Measurements from ENCODE around the gene JAKMIP3.
"Not testable (repeated sequence)": the region's sequence is repeated elsewhere in the genome, so short reads cannot be mapped to it uniquely, and the experiment has no call there.

JAKMIP3 gene

DNA sequence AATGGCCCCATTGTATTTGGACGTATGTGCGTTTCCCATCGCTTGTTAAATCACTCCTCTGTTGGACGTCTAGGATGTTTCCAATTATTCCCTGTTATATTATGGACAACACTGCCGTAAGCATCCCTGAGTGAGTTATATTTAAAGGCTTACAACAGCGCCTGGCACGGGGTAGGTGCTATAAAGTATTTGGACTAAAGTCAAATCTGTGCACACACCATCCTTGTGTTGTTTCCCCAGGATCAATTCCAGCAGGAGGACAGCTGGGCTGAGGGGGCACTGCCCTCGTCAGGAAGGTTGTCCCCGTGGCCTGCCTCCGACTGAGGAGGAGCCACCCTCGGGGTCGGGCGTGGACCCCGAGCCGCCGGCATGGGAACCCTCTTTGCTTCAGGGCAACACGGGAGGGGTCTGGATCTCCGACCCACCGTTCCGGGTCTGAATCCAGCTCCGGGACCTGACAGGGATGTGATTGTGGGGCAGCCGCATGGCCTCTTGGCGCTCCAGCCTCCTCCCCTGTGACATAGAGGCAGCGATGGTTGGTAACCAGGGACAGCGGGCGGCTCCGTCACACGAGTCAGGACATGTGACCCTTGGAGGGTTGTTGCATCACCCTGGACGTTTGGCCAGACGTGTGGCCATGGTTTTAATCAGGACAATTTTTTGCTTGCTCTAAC lies 1.5 kb upstream of the JAKMIP3 start:
- DNase-seq (ENCODE audit: low read depth in 1 of 2, low spot score in 1 of 2): no peak

GRCh38 chr10:132064771-132065437 lies 842 bp upstream of the JAKMIP3 start:
- DNase-seq (ENCODE audit: low read depth in 1 of 2, low spot score in 1 of 2): no peak

DNA sequence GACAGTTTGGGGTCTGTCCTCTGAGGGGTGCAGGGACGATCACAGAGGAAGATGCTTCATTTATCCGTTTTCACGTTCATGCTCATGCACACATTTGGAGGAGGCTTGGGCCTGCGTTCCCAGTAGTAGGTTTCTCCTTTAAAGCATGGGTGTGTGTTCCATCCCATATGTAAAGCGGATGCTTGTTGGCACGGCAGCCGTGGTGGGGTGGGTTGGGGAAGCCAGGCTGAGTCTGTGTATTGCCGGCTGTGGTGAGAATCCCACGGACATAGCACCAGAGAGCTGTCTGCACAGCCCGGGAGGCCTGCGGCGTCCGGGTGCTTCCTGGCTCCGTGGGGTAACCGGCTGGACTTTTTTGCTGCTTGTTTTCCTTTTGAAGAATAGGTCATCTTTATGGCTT lies 440 bp downstream of the JAKMIP3 start:
- no peak for DNase-seq (ENCODE audit: low read depth in 1 of 2, low spot score in 1 of 2)

DNA sequence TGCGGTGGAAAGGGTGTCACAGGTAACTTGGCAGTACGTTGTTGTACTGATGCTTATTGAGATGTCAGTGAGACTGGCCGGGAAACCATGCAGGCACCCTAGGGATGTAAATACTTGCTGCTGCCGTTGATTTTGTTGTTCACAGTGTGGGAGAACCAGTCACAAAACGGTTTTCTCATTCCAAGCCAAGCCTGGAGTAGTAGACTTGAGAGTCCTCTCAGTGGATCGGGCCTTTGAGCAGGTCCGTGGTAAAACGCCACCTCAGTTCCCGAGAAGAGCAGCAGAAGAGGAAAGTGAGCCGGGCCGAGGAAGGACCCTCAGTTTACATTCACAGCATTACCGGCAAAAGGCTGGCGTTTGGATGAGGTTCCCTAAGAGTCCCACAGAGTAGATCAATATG lies 1.1 kb downstream of the JAKMIP3 start:
- no peak for DNase-seq (ENCODE audit: low read depth in 1 of 2, low spot score in 1 of 2)

- no peak for DNase-seq (ENCODE audit: low read depth in 1 of 2, low spot score in 1 of 2)
Observed at GRCh38 chr10:132068431-132069121, 2.8 kb downstream of the JAKMIP3 start.

- no peak for DNase-seq (ENCODE audit: low read depth in 1 of 2, low spot score in 1 of 2)
Observed at GRCh38 chr10:132069122-132069848, 3.5 kb downstream of the JAKMIP3 start.

- DNase-seq (ENCODE audit: low read depth in 1 of 2, low spot score in 1 of 2): no peak
Observed at GRCh38 chr10:132069849-132070182, 4.1 kb downstream of the JAKMIP3 start.

- DNase-seq (ENCODE audit: low read depth in 1 of 2, low spot score in 1 of 2): no peak
Observed at GRCh38 chr10:132070724-132071123, 5.0 kb downstream of the JAKMIP3 start.

DNA sequence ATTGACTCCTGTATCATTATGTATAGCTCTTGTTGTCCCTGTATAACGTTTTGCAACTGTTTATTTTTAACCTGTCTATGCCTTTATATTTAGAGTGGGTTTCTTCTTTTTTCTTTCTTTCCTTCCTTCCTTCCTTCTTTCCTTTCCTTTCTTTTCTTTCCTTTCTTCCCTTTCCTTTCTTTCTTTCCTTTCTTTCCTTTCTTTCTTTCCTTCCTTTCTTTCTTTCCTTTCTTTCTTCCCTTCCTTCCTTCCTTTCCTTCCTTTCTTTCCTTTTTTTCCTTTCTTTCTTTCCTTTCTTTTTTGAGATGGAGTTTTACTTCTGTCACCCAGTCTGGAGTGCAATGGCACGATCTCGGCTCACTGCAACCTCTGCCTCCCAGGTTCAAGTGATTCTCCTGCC lies 5.9 kb downstream of the JAKMIP3 start:
- DNase-seq (ENCODE audit: low read depth in 1 of 2, low spot score in 1 of 2): no peak

GRCh38 chr10:132075909-132076577 lies 10.3 kb downstream of the JAKMIP3 start:
- DNase-seq (ENCODE audit: low read depth in 1 of 2, low spot score in 1 of 2): no peak

DNA sequence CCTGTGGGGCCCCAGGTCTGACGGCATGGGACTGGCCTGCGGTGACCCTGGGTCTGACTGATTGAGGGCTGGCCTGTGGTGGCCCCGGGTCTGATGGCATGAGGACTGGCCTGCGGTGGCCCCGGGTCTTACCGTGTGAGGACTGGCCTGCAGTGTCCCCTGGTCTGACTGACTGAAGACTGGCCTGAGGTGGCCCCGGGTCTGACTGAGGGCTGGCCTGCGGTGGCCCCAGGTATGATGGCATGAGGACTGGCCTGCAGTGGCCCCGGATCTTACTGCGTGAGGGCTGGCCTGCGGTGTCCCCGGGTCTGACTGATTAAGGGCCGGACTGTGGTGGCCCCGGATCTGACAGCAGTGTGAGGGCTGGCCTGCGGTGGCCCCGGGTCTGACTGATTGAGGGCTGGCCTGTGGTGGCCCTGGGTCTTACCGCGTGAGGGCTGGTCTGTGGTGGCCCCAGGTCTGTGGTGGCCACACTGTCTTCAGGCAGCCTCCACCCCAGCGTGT lies 10.9 kb downstream of the JAKMIP3 start:
- DNase-seq (ENCODE audit: low read depth in 1 of 2, low spot score in 1 of 2): no peak

DNA sequence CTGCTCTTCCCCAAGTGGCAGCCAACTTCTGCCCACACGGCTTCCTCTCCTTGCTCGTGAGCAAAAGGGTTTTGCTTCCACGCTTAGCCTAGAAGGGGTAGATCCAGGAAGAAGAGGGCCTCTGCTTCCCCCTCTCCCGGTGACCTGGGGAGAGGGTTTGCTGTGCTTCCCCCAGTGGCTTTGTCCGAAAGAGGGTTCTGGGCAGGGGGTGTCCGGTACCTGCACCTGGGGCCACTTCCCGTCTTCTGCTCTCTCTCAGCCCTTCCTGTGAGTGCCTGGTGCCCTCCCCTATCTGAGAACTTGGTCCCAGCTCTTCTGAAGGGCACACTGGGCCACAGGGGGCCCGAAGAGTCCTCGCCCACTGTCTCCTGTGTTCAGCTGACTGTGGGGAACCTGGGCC lies 11.3 kb downstream of the JAKMIP3 start:
- DNase-seq (ENCODE audit: low read depth in 1 of 2, low spot score in 1 of 2): no peak

DNA sequence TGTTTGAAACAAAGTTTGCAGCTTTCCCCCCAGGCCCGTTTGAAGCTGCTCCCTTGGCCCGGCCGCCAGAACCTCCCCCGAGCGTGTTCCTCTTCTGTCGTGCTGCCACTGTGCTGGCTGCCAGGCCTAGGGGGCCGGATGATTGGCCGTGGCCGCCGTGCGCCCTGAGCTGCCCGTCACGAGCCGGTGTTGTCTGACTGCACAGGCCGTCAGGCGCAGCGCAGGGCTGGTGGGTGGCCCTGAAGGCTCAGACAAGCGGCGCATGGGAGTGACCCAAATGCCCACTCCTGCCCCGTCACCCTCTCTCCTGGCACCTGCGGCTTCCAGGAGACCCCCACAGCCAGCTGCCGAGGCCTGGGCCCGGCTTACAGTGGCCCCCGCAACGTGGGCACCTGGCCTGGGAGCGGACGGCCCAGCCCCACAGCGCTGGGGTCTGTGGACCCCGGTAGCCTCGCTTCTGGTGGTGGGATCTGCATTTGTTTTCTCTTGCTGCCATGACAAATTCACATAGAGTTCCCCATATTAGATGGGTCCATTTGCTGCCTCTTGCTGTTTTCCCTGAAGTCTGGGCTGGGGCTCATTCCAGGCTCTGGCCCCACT lies 13.1 kb downstream of the JAKMIP3 start:
- no peak for DNase-seq (ENCODE audit: low read depth in 1 of 2, low spot score in 1 of 2)

- DNase-seq (ENCODE audit: low read depth in 1 of 2, low spot score in 1 of 2): not testable (repeated sequence)
Observed at GRCh38 chr10:132084384-132084783, 18.6 kb downstream of the JAKMIP3 start.

DNA sequence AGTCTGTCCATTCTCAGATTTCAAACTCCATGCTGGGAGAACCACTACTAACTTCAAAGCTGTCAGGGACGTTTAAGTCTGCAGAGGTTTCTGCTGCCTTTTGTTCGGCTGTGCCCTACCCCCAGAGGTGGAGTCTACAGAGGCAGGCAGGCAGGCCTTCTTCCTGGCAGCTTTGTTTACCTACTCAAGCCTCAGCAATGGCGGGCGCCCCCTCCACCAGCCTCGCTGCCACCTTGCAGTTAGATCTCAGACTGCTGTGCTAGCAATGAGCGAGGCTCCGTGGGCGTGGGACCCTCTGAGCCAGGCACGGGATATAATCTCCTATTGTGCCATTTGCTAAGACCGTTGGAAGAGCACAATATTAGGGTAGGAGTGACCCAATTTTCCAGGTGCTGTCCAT lies 27.5 kb downstream of the JAKMIP3 start:
- DNase-seq (ENCODE audit: low read depth in 1 of 2, low spot score in 1 of 2): not testable (repeated sequence)

DNA sequence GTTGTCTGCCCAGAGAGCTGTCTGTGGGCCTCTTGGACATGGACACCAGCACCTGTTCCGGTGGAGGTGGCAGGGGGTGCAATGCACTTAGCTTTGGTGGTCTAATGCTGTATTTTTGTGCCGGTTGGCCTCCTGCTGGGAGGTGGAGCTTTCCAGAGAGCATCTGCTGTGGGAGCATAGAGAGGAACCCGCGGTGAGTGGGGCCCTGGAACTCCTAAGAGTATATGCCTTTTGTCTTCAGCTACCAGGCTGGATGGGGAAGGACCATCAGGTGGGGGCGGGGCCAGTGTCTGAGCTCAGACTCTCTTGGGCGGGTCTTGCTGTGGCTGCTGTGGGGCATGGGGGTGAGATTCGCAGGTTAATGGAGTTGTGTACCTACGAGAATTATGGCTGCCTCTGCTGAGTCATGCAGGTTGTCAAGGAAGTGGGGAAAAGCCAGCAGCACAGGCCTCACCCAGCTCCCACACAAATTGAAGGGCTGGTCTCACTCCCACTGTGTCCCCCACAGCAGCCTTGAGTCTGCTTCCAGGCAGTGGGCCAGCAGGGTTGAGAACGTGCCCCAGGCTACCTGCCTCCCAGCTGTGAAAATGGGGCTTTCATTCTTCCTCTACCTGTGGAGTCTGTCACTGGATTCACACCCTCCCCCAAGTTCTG lies 29.0 kb downstream of the JAKMIP3 start:
- DNase-seq (ENCODE audit: low read depth in 1 of 2, low spot score in 1 of 2): no peak

- no peak for DNase-seq (ENCODE audit: low read depth in 1 of 2, low spot score in 1 of 2)
Observed at GRCh38 chr10:132095403-132096113, 29.8 kb downstream of the JAKMIP3 start.

GRCh38 chr10:132096223-132096622 lies 30.5 kb downstream of the JAKMIP3 start:
- no peak for DNase-seq (ENCODE audit: low read depth in 1 of 2, low spot score in 1 of 2)

DNA sequence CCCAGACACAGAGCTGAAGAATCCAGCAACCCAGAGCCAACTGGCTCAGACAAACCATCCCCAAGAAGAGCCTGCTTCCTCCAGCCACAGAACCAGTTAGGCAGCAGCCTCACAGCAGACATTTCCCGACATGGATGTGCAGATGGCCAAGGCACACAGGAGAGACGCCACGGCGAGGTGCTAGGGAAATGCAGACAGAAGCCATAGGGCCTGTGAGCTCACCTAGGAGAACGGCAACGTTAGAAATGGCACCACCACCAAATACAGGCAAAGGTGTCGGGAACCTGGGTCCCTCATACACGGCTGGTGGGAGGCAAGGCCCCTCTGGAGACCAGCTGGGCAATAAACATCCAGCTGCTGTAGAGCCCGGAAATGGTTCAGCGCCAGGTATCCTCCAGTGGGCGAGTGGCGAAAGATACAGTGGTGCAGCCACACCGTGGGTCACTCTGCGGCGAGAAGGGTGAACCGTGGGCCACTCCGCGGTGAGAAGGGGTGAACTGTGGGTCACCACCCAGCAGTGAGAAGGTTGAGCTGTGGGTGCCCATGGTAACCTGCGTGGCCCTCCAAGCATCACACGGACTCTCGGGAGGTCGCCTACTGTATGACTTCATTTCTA lies 31.2 kb downstream of the JAKMIP3 start:
- DNase-seq (ENCODE audit: low read depth in 1 of 2, low spot score in 1 of 2): no peak
